ENCODE data around the gene PROS1.

Gene PROS1

DNA sequence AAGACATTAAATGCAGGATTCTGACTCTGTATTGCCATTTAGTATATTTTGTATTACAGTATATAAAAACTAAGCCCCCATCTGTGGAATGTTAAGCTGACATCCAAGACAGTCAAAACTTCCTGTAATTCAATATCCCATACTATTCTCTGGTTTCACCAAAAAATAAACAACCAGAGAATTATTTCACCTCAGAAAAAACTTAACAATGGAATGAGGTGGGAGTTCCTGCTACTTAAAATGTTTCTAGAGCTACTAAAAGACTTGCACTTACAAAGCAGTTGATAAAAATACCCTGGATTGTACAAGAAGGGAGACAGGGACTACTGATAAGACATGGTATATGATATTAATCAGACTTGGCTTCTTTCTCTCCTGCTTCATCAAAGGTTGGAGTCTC, 14.6 kb upstream of the PROS1 start:
- no peak overlapping the region for H3K4me3 ChIP-seq (ENCODE audit: low read depth, low read length)
- H3K27ac ChIP-seq: no peak overlapping the region
- TF ChIP-seq, protein P1, sequence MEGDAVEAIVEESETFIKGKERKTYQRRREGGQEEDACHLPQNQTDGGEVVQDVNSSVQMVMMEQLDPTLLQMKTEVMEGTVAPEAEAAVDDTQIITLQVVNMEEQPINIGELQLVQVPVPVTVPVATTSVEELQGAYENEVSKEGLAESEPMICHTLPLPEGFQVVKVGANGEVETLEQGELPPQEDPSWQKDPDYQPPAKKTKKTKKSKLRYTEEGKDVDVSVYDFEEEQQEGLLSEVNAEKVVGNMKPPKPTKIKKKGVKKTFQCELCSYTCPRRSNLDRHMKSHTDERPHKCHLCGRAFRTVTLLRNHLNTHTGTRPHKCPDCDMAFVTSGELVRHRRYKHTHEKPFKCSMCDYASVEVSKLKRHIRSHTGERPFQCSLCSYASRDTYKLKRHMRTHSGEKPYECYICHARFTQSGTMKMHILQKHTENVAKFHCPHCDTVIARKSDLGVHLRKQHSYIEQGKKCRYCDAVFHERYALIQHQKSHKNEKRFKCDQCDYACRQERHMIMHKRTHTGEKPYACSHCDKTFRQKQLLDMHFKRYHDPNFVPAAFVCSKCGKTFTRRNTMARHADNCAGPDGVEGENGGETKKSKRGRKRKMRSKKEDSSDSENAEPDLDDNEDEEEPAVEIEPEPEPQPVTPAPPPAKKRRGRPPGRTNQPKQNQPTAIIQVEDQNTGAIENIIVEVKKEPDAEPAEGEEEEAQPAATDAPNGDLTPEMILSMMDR (IDR thresholded peaks at IDR 0.05; ENCODE audit: low read depth, low read length, missing control alignments): no peak
- no peaks in the 10 kb centered on the region for H3K36me3 ChIP-seq (replicated peaks)
- in situ Hi-C loops (cut with HindIII; ENCODE audit: low pct_ligation_motif_present, low sequenced_read_pairs): no loop called here
- DNase-seq: no peak
- no peaks in the 10 kb centered on the region for H3K27me3 ChIP-seq (replicated peaks)

DNA sequence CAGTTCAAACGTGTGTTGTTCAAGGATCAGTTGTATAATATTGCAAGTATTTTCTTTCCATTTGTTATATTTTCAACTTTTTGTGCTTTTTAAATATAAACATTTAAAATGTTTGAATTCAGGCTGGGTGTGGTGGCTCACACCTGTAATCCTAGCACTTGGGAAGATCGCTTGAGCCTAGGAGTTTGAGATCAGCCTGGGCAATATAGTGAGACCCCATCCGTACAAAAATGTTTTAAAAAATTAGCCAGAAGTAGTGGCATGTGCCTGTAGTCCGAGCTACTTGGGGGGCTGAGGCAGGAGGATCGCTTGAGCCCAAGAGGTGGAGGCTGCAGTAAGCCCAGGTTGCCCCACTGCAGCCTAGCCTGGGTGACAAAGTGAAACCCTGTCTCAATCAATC, 10.9 kb upstream of the PROS1 start:
- Histone ChIP-seq H3K36me3 (replicated peaks) (no peaks in the 10 kb centered on the region), H3K27ac (no peak overlapping the region), H3K4me3 (ENCODE audit: low read depth, low read length) (no peak overlapping the region), H3K27me3 (replicated peaks) (no peaks in the 10 kb centered on the region)
- TF ChIP-seq, protein P1 (IDR thresholded peaks at IDR 0.05; ENCODE audit: low read depth, low read length, missing control alignments): no peak
- DNase-seq: no peak
- in situ Hi-C loops (cut with HindIII; ENCODE audit: low pct_ligation_motif_present, low sequenced_read_pairs): no loop called here

DNA sequence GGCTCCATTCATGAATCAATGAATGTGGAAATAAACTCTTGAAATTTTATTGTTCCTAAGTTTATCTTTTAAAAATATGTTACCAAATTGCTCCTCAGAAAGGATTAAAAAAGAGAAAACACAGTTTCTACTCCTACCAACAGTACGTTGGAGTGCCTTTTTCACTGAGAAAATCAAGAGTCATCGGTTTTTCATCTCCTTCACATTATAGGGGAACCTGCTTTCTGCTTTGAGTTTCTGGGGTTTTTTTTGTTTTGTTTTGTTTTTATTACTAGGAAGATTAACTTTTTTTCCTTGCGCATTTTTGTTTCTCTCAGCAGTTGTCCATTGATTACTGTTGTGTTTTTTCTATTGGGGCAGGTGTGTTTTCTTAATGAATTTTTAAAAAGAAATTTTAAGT, 9.7 kb upstream of the PROS1 start:
- Histone ChIP-seq H3K4me3 (ENCODE audit: low read depth, low read length) (no peak overlapping the region), H3K27me3 (replicated peaks) (no peaks in the 10 kb centered on the region), H3K27ac (no peak overlapping the region), H3K36me3 (replicated peaks) (no peaks in the 10 kb centered on the region)
- no peak for DNase-seq
- in situ Hi-C loops (cut with HindIII; ENCODE audit: low pct_ligation_motif_present, low sequenced_read_pairs): no loop called here
- TF ChIP-seq, protein P1 (IDR thresholded peaks at IDR 0.05; ENCODE audit: low read depth, low read length, missing control alignments): no peak

DNA sequence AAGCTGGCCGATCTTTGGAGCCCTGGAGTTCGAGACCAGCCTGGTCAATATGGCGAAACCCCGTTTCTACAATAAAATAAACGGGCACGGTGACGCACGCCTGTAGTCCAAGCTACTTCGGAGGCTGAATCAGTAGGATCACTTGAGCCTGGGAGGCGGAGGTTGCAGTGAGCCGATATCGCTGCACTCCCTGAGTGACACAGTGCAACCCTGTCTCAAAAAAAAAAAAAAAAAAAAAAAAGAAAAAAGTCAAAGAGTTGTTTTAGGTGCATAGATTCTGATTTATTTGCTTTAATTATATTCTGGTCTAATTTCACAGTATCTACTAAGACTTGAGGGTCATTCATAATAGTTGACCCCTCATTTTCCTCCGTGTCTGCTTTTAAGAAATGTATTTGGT, 8.0 kb upstream of the PROS1 start:
- Histone ChIP-seq H3K27me3 (replicated peaks) (no peaks in the 10 kb centered on the region), H3K27ac (no peak overlapping the region), H3K36me3 (replicated peaks) (no peaks in the 10 kb centered on the region), H3K4me3 (ENCODE audit: low read depth, low read length) (no peak overlapping the region)
- TF ChIP-seq, protein P1 (IDR thresholded peaks at IDR 0.05; ENCODE audit: low read depth, low read length, missing control alignments): no peak
- in situ Hi-C loops (cut with HindIII; ENCODE audit: low pct_ligation_motif_present, low sequenced_read_pairs): no loop called here
- no peak for DNase-seq

DNA sequence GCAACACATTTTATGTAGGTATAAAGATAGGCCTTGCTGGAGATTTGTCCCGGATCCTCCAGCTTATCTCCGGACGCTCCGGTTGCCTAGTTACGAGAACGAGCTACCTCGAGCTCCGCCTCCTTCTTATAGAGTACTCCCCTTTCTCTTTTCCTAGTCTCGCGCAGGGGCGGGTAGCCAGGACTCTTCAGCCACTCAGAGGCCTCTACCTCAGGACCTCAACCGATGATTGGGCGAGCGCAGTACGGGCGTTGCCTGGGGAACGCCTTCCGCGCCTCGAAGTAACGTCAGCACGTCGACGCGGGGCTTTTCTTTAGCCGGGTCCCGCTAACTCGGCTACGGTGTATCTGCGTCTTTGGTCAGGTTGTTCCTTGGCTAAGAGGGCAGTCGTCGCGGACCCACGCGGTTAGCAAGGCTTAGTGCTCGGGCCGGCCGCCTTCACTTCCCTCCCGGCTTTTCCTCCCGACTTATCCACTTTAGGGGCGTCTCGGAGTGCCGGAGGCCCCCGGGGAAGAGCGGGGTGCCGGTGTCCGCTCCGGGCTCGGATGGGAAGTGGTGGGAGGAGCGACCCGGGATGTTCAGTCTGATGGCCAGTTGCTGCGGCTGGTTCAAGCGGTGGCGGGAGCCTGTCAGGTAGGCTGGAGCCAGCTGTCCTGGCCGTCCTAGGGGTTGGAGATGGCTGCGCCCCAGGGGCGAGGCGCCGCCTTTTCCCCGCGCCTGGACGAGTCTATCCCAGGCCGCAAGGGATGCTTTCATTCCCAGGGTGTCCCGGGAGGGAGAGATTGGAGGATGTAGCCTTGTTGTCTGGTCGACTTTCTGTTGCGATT, 6.4 kb upstream of the PROS1 start, which contains the start of gene ARL13B:
Gene ARL13B, plus strand, starts transcription at position 306 of the 827 bp plus-strand sequence. Its CDS starts 269 bp downstream, at position 575.
- DNase-seq: peak; percentile 99
- Histone ChIP-seq H3K4me3 (ENCODE audit: low read depth, low read length) (peak within 1 kb of the TSS; percentile 74), H3K27ac (peak within 1 kb of the TSS; percentile 83), H3K27me3 (replicated peaks) (no peaks in the 10 kb centered on the region), H3K36me3 (replicated peaks) (no peaks in the 10 kb centered on the region)
- in situ Hi-C loops (cut with HindIII; ENCODE audit: low pct_ligation_motif_present, low sequenced_read_pairs): no loop called here
- TF ChIP-seq, protein P1 (IDR thresholded peaks at IDR 0.05; ENCODE audit: low read depth, low read length, missing control alignments): no peak
